ENCODE data around the gene EDEM2. TPM values are rescaled to one million over a fixed set of nuclear protein-coding genes. Genes with fewer than 3 reads are reported as not detected.
"Not testable (repeated sequence)": the region's sequence is repeated elsewhere in the genome, so short reads cannot be mapped to it uniquely, and the experiment has no call there.

The EDEM2 gene
- total RNA-seq, 3 donors from 2014 or later = 17.9 to 32.1 (median 22.5) TPM

DNA sequence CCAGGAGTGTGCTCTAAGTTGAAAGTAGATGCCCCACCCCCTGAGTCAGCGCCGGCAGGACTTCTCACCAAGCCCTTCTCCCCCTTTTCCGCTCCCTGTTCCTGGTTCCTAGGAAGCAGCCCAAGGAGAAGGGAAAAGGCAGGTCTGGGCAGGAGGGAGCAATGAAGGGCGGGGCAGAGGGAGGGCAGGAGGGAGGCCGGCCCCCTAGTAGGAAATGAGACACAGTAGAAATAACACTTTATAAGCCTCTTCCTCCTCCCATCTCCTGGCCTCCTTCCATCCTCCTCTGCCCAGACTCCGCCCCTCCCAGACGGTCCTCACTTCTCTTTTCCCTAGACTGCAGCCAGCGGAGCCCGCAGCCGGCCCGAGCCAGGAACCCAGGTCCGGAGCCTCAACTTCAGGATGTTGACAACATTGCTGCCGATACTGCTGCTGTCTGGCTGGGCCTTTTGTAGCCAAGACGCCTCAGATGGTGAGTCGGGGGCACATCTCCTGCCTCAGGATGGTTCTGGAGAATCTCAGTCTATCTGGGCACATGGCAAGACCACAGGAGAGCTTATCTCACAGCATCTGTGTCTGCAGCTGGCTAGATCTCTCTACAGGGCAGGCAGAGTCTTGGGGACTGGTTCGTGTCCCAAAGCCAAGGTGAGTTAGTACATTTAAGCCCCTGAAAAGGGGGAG is 24.8 kb upstream of the EDEM2 start, which contains the start of gene PROCR:
TSS of gene PROCR (plus strand) at position 320 of the 681 bp plus-strand sequence. CDS start at position 403, 83 bp downstream.
- H3K4me1 ChIP-seq (ENCODE audit: low read depth) = peaks cover 17% of the 10 kb centered on the region
- TF ChIP-seq, protein P1, sequence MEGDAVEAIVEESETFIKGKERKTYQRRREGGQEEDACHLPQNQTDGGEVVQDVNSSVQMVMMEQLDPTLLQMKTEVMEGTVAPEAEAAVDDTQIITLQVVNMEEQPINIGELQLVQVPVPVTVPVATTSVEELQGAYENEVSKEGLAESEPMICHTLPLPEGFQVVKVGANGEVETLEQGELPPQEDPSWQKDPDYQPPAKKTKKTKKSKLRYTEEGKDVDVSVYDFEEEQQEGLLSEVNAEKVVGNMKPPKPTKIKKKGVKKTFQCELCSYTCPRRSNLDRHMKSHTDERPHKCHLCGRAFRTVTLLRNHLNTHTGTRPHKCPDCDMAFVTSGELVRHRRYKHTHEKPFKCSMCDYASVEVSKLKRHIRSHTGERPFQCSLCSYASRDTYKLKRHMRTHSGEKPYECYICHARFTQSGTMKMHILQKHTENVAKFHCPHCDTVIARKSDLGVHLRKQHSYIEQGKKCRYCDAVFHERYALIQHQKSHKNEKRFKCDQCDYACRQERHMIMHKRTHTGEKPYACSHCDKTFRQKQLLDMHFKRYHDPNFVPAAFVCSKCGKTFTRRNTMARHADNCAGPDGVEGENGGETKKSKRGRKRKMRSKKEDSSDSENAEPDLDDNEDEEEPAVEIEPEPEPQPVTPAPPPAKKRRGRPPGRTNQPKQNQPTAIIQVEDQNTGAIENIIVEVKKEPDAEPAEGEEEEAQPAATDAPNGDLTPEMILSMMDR (IDR thresholded peaks at IDR 0.05) = no peak
- intact Hi-C loops (cut with DNase I, micrococcal nuclease) = no loop called here
- H3K36me3 ChIP-seq (ENCODE audit: low read depth) = no peaks in the 10 kb centered on the region
- ATAC-seq (peak; percentile 98), DNase-seq (peak; percentile 88 to 92 (median 88))
- no peaks in the 10 kb centered on the region for H3K9me3 ChIP-seq
- no peak within 1 kb of the TSS for H3K4me3 ChIP-seq

DNA sequence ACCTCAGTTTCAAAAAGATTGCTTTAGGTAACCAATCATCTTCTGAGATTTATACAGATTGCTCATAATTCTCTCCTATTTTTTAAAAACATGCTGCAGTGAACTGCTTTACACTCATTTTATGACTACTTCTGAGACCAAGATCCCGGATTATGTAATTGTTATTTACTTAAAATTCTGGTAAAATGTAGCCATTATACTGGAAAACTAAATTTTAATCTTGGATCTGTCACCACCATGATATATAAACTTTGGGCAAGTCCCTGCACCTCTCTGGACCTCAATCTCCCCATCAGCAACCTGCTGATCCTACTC is 24.3 kb upstream of the EDEM2 start:
- DNase-seq (no peak), ATAC-seq (no peak)
- no peak overlapping the region for H3K4me3 ChIP-seq
- intact Hi-C loops (cut with DNase I, micrococcal nuclease) = no loop called here
- no peaks in the 10 kb centered on the region for H3K36me3 ChIP-seq (ENCODE audit: low read depth)
- H3K4me1 ChIP-seq (ENCODE audit: low read depth) = peaks cover 17% of the 10 kb centered on the region
- TF ChIP-seq, protein P1 (IDR thresholded peaks at IDR 0.05) = no peak
- H3K9me3 ChIP-seq = no peaks in the 10 kb centered on the region

DNA sequence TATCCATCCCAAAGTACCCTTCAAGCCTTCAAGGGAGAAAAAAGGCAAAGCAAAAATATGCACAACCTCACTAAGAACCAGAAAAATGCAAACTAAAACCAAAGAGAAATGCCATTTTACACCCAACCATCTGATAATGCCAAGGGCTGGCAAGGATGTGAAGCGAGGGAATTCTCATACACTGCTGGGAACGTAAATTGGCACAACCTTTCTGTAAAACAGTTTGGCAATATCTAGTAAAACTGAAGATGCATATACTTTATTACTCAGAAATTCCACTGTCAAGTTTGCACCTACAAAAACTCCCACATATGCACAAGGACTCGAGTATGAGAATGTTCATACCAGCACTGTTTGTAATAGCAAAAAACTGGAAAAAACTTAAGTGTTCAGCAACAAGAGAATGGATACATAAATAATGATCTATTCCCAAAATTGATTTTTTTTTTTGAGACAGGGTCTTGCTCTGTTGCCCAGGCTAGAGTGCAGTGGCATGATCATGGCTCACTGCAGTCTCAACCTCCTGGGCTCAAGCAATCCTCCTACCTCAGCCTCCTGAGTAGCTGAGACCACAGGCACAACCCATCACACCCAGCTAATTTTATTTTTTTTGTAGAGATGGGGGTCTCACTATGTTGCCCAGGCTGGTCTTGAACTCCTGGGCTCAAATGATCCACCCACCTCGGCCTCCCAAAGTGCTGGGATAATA is 21.7 kb upstream of the EDEM2 start:
- H3K4me1 ChIP-seq (ENCODE audit: low read depth); intact Hi-C loops (cut with DNase I, micrococcal nuclease); H3K9me3 ChIP-seq; DNase-seq; H3K36me3 ChIP-seq (ENCODE audit: low read depth); H3K4me3 ChIP-seq; ATAC-seq: not testable (repeated sequence)

DNA sequence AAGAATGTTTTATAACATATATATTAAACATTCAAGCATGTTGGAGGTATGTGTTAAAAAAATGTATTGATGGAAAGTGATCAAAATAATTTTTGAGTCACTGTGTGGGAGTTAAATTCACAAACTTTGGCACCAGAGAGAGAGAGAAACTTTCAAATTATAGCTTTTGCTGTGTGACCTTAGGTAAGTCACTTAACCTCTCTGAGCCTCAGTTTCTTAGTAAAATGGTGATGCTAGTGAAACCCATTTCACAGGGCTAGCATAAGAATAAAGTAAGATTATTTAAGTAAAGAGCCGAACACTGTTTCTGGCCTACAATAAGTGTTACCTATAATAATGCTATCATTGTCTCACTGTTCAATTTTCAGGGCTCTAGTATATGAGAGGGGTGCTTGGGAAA is 20.7 kb upstream of the EDEM2 start:
- H3K36me3 ChIP-seq (ENCODE audit: low read depth) = no peaks in the 10 kb centered on the region
- no peak for DNase-seq
- TF ChIP-seq, protein P1 (IDR thresholded peaks at IDR 0.05) = no peak
- peaks cover 10% of the 10 kb centered on the region for H3K4me1 ChIP-seq (ENCODE audit: low read depth)
- no peak overlapping the region for H3K4me3 ChIP-seq
- no peak for ATAC-seq
- intact Hi-C loops (cut with DNase I, micrococcal nuclease) = no loop called here
- H3K9me3 ChIP-seq = no peaks in the 10 kb centered on the region

DNA sequence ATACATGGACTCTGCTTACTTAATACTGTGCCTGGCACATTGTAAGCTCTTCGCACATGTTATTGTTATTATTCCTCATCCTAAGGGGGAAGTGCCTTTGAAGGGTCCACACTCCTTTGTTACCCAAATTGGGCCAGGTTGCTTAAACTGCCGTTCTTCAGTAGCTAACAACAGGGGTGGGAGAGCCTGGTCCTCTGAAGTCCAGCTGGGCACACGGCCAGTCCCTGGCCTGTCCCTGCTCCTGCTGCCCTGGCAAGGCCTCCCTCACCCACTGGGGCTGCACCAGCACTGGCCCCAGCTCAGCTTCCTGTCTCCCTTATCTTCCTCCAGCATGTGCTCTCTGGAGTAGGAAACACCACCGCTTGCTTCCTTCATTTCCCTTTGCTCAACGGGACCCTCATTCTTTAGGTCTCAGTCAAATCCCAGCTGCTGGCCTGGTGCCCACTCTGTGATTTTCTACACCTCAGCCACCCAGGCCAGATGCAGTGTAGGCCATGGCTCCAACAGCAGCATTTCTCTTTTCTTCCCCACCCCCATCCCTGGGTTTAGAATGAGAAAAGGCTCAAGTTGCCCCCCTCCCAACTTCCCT is 19.2 kb upstream of the EDEM2 start:
- Histone ChIP-seq H3K4me1 (ENCODE audit: low read depth) (no peaks in the 10 kb centered on the region), H3K9me3 (no peaks in the 10 kb centered on the region), H3K36me3 (ENCODE audit: low read depth) (no peaks in the 10 kb centered on the region), H3K4me3 (no peak overlapping the region)
- DNase-seq = no peak
- TF ChIP-seq, protein P1 (IDR thresholded peaks at IDR 0.05) = no peak
- intact Hi-C loops (cut with DNase I, micrococcal nuclease) = no loop called here
- no peak for ATAC-seq

All from mucosa of descending colon (tissue), 3 donors.